GM18858 (cell line): ENCODE measurements around the gene CLGN.
A peak's percentile ranks its signal among the peaks of the same experiment; 100 is the strongest.

ENCODE experiments used
- ATAC-seq: cut with Tn5 transposase; IDR thresholded peaks from one replicate; pipeline ENCODE4 v1.9.1; 2021; ENCODE audit not compliant: unreplicated experiment

CLGN gene

GRCh38 chr4:140342620-140343019 is 84.8 kb downstream of the CLGN start:
- ATAC-seq, result peak; percentile 7
